GM19043 (cell line): ENCODE results near the gene TMC4.

Source experiments
- ATAC-seq: cut with Tn5 transposase; IDR thresholded peaks from one replicate; pipeline ENCODE4 v1.9.1; 2021; ENCODE audit warnings: low read depth; ENCODE audit not compliant: unreplicated experiment

Gene TMC4

DNA sequence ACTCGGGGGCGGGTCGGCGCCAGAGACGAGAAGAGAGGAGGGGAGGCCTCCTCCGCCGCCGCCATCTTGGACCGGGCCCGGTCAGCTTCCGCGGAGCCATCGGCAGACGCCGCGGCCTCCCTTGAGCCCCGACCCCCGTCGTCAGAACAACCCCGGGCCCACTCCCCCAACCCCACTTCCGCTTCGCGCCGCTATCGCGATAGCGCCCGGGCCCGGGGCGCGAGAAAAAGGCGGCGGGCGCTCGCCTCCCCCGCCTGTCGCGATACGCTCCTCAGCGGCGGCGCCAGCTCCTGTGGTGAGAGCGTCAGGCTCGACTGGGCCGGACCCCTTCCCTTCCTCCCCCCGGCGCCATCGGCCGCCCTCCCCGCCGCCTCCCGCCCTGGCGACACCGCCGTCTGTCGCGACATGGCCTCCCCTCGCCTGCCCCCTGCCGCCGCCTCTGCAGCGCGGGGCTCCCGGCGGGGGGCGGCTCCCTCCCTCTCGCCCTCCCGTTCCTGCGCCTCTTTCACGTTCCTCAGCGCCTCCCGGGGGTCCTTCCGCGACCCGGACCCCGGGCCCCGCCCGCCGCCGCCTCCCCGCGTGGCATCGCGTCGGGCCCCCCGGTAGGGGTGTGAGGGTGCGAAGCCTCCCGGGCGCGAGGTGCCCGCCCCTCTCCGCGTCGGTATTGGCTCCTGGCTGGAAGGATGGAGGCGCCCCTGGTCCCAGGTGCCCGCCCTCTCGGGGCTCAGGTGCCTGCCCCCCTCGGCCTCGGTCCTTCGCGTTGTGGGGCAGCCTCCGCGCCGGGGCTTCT lies 35.1 kb downstream of the TMC4 start, which contains the start of gene CNOT3:
Gene CNOT3, plus strand, starts transcription at position 64 of the 790 bp plus-strand sequence. CDS start 5,217 bp downstream, outside the sequence.
- no peak for ATAC-seq

DNA sequence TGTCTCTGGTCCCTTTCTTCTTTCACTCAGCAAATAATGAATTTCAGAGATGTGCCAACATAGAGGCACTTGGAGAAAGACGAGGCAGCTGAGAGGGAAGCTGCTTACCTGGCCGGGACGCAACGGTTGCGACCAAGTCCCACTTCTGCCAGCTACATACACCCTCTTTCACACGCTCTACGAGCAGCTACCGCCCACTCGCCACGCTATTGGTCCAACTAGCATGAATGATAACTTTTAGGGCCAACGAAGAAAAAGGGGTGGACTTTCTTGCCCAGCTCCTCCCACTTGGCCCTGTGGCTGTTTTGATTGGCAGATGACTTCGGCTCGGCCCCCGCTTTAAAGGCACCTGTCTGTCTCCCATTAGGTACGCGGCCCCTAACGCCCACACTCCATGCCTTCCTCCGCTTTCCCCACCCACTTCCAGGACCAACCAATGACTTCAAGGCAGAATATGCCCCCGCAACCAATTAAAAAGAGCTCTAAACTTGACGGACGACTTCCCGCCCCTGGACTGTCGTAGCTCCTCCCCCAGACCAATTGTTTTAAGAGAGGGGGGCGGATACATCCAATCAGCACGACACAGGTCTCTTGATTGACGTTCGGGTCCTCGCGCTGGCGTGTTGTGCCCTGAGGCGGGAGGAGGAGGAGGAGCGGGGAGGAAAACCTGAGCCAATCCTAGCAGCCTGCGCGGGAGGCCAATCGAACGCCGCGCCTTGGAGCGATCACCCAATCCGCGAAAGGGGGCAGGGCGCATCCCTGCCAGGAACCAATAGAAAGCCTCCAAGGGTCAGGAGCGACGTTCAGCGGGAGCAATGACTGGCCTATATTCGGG lies 35.9 kb downstream of the TMC4 start:
- ATAC-seq = peak; percentile 73

DNA sequence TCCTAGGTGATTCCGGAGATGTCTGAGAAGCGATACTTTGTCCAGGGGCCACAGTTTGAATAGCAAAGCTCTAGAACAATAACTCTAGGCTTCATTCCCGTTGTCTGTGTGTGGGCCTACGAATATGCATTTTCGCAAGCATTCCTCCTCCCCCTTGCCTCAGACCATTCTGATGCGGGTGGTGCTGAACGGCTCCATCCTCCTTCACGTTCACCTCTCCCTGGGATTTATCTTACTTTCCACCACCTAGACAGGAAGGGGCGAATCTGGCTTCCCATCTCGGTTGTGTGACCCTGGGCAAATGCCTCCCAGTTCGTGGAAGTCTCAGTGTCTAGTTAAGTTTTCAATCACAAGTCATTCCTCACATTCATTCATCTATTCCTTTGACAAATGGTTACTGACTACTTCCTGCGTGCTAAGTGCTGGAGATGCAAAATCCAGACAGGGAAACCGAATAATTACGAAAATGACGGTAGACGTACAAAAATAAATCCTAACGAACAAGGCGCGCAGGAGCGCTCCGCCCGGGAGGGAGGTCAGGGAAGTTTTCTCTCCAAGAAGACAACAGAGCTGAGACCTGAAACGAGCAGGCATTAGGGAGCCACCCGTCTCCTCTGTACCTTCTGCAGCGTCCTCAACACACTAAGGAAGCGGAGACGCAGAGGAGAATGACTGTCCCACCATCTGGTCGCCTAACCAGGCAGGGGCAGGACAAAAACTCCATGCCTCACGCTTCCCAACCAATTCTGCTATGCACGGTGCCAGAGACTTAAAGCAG lies 36.7 kb downstream of the TMC4 start:
- ATAC-seq = no peak

DNA sequence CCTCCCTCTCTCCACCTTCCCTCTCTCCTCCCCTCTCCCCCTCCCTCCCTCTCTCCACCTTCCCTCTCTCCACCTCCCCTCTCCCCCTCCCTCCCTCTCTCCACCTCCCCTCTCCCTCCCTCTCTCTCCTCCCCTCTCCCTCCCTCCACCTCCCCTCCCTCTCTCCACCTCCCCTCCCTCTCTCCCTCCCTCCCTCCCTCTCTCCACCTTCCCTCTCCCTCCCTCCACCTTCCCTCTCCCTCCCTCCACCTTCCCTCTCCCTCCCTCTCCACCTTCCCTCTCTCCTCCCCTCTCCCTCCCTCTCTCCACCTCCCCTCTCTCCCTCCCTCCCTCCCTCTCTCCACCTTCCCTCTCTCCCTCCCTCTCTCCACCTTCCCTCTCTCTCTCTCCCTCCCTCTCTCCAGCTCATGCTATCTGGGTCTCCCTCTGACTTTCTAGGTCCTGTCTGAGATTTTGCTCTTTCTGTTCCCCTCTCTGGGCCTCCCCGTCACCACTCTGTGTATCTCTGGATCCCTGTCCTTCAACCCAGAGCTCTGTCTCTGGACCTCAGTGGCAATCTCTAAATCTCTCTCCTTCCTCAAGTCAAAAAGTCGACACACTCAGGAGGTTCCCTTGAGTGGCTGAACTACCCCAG lies 38.9 kb downstream of the TMC4 start:
- no peak for ATAC-seq

DNA sequence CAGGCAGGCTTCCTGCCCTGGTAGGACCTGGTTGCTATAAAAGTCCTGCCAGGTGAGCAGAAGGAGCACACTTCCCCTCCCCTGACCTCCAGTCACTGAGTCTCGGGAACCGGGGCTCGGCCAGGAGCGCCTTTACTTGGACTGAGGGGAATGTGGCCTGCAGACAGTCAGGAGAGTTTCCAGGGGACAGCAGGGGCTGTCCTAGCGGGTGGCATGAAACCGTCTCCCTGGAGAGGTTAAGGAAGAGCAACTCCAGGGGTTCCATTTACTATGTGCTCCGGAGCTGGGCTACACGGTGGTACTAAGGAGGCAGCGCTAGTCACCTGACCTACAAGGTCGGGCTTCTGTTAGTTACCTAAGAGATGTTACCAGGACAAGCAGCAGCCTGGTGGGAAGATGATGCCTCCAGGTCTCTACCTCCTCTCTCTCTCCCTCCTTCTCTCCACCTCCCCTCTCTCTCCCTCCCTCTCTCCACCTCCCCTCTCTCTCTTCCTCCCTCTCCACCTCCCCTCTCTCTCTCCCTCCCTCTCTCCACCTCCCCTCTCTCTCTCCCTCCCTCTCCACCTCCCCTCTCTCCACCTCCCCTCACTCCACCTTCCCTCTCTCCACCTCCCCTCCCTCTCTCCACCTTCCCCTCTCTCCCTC lies 39.5 kb downstream of the TMC4 start:
- no peak for ATAC-seq

DNA sequence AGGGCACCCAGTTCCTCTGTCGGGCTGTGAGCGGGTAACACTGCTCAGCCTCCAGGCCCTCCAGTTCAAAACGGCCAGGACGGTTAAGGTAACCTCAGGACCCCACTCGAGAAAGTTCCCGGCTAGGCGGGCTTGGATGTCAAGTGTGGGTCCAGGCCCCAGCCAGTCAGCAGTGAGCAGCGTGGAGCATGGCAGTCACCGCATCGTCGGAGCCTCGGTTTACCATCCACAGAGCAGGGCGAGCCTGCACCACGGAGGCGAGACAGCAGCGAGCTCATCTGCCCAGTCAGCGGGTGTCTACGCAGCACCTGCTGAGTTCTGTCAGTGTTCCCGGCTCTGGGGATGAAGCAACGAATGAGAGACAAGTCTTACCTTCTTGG lies 43.4 kb downstream of the TMC4 start:
- ATAC-seq = no peak

DNA sequence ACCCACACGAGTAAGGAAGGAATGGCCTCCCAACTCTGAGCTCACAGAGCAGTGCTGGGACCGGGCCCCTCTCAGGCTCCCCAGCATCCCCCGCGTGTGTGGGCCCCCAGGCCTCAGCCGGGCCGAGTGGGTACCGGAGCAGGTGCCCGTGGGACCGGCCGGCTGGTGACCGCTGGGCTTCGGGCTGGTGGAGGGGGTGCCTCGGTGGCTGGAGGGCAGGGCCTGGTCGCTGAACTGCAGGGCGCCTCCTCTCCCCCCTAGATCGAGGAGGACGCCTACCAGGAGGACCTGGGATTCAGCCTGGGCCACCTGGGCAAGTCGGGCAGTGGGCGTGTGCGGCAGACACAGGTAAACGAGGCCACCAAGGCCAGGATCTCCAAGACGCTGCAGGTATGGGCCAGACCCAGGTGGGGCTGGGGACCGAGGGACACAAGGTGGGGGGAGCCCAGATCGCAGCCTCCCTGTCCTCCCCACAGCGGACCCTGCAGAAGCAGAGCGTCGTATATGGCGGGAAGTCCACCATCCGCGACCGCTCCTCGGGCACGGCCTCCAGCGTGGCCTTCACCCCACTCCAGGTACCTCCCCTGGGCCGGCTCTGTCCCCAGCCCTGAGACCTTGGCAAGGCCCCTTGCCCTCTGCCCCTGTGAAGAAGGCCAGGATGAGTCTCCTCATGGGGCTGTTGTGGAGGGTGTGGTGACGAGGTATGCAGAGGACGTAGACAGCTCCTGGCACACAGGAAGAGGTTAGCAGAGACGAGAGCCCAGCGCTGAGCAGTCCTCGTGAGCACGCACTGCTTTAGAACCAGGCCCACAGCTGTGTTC lies 44.0 kb downstream of the TMC4 start:
- ATAC-seq = no peak

DNA sequence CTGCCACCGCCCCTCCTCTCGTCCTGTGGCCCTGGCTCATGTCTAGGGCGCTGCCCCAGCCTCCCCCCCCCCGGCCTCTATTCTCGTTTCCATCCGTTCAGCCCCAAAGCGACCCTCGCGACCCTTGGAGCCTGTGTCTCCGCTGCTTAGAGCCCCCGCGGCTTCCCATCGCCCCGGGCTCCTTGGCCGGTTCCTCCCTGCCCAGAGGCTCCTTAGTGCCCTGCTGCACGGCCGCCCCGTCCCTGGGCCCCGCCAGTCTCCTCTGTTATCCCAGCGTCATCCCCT lies 44.6 kb downstream of the TMC4 start:
- ATAC-seq = no peak

DNA sequence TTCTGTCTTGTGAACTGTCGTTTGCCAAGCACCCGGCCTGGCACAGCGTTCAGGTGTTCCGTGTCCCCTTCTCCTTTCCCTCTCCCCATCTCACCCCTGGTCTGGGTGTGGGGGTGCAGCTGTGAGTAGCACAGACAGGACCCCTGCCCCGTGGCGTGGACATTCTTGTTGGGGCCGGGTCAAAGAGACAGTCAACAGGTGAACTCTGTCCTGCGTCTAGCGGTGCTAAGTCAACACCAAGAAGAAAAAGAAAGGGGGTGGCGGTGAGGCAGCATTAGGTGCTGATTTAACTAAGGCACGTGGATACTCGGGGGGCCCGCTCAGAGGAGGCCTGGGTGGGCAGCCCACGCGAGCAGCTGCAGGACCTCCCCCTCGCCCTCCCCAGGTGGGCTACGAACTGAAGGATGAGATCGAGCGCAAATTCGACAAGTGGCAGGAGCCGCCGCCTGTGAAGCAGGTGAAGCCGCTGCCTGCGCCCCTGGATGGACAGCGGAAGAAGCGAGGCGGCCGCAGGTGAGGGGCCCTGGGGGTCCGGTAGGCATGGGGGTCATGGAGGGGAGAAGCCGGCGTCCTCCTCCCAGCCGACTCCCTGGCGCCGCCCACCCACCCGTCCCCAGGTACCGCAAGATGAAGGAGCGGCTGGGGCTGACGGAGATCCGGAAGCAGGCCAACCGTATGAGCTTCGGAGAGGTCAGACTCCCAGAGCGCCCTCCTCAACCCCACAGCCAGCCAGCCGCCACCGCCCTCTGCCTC lies 45.1 kb downstream of the TMC4 start:
- ATAC-seq = no peak

DNA sequence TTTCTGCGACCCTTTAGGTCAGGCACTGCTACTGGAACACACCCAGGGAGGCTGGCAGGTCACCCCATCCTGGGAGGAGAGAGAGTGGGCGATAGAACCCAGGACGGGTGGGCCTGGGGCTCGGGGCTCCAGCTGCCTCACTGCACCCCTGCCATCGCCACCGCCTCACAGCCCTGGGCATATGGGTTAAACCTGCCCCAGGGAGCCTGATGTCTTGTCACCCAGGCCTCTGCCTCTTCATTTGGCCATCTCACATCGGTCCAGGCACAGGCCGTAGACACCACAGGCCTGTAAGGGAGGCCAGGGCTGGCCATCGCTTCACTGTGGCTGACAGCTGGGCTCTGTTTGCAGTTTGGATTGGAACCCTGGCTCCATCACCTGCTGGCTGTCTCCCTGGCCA lies 47.2 kb downstream of the TMC4 start:
- no peak for ATAC-seq

DNA sequence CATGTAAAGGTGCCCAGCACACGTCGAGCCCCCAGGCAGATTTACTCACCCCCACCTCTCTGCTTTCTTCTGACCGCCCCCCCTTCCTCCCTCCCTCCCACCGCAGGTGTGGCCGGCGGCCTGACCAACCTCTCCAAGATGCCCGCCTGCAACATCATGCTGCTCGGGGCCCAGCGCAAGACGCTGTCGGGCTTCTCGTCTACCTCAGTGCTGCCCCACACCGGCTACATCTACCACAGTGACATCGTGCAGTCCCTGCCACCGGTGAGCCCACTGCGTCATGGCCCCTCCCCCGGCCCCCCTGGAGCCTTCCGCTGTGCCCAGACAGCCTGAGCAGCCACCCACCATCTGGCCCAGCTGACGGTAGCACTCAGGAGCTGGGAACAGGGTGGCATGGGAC lies 48.6 kb downstream of the TMC4 start:
- no peak for ATAC-seq

DNA sequence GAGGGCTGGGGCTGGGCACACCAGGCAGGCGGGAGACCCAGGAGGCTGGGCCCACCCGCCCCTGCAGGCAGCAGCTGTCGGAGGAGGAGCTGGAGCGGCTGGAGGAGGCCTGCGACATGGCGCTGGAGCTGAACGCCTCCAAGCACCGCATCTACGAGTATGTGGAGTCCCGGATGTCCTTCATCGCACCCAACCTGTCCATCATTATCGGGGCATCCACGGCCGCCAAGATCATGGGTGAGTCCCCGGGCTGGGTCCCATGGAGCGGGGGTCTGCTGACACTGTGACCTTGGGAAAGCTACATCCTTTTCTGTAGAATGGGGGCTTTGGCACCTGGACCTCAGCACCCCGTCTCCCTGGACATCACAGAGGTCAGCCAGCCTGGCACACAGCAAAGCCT lies 49.3 kb downstream of the TMC4 start:
- no peak for ATAC-seq

DNA sequence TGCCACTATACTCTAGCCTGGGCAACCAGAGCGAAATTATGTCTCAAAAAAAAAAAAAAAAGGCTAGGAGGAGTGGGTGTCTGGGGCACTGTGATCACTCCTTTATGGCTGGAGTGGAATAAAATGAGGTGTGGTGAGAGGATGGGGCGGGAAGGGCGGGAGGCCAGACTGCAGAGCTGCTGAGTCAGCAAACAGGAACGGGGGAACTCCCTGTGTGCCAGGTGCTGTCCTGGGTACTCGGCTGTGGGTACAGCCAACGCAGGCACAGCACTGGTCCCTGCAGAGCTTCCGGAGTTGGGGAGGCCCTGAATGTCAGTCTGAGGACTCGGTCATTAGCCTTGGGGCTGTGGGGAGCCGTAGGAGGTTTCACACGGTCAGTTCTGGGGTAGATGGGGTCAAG lies 51.7 kb downstream of the TMC4 start:
- ATAC-seq = no peak

DNA sequence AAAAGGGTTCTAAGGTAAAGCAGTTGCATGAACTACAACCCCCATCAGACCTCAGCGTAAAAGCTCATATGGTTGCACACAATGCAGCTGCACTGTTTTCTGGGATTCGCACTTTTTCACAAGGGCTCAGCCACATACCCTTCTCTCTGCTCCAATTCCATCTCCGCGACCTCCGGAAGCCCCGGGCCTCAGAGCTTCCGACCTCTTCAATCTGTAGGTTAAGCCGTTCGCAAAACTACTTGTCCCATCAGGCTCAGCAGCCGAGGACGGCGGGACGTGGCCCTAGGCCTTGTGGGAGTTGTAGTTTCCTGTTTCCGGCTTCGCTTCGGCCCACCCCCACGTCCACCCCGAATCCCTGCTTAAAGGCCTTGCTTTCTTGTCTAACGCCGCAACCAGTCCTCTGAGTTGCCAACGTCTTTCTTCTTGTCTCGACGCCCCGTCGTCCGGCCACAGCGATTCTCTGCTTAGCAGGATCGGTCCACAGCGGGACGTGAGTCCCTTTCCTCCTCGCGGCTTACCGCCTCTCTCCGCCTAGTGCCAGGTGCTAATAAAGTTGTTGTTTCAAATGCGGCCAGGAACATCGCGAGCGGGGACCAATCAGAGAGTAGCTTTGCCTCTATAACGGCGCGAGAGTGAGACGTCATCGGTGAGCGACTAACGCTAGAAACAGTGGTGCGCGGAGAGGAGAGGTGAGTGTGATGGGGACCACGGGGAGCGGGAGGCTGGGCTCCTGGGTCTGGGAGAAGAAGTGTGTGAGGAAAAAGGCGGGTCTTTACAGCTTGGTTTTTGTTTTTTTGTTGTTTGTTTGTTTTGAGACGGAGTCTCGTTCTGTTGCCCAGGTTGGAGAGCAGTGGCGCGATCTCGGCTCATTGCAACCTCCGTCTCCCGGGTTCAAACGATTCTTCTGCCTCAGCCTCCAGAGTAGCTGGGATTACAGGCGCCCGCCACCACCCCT lies 57.6 kb downstream of the TMC4 start, which contains the start of the genes PRPF31 and TFPT:
Gene PRPF31, plus strand, starts transcription at position 646 of the 955 bp plus-strand sequence. CDS start 2,525 bp downstream, outside the sequence.
Gene TFPT, minus strand, starts transcription at position 549 of the 955 bp plus-strand sequence. Its CDS starts 388 bp downstream, at position 161.
- ATAC-seq = peak; percentile 64

DNA sequence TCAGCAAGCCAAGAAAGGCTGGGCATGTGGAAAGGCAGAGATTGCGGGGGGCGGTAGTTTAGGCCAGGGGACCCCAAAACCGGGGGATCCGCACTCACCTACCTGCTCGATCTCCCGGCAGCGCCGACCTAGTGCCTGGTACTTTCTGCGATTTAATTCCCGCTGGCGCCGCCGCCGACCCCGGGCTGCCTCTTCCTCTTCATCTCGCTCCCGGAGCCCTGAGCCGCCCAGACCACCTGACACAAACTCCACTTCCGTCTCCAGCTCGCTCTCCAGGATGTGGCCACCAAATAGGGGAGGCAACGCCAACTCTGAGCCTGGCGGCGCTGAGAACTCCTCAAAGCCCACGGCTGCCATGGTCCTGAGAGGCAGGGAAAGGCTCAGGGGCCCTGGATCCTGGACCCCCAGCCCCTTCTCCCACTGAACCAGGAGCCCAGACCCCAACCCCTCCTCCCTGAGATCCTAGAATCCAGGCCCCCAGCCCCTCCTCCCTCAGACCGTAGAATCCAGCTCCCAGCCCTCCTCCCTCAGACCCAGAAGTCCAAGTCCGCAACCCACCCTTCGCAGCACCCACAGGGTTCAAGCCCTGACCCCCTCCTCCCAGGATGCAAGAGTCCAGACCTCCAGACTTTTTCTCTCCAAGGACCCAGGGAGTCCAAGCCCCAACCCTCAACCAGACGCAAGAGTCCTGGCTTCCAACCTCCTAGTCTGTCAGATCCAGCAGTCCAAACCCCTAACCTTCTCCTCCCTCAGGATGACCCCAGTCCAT lies 58.4 kb downstream of the TMC4 start:
- ATAC-seq = no peak
